RPMI7951 (cell line): ENCODE data around the gene SNX9. TPM values are rescaled to one million over a fixed set of nuclear protein-coding genes. Genes with fewer than 3 reads are reported as not detected.
A peak's percentile ranks its signal among the peaks of the same experiment; 100 is the strongest.
"Not testable (repeated sequence)": the region's sequence is repeated elsewhere in the genome, so short reads cannot be mapped to it uniquely, and the experiment has no call there.

ENCODE experiments used
- DNase-seq: peaks from one replicate; pipeline ENCODE4 v3.0.0-alpha.2; 2012; ENCODE audit warnings: low read depth
- total RNA-seq: library from RNA; depleted of rRNA; stranded (reverse); fragments of >200 nt; shearing (Covaris generic); gene quantifications from 2 replicates; pipeline ENCODE4 v1.2.3, GENCODE V29; 2014; rRNA removed

SNX9 gene
- 31.9 and 36.8 TPM in 2 replicates for total RNA-seq

DNA sequence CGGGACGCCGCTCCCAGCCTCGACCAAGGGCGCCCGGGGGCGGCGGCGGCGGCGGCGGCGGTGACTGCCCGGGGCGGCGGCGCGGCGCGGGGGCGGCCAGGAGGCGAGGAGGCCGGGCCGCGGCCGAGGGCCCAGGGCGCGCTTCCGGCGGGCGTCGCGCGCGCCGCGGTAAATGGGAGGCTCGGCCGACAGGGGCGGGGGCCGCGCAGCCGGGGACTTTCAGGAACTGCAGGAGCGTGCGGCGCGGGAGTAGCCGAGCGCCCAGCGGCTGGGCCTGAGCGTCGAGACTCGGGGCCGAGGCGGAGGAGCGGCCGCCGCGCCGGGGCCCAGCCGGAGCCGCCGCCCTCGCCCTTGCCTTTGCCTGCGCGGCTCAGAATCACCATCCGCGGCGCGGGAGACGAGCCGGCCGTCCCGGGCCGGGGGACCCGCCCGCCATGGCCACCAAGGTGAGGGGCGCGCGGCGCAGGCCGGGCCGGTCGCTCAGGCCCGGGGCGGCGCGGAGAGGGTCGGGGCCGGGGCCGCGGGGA is at the start of gene SNX9:
TSS of gene SNX9 (plus strand) at position 246 of the 527 bp plus-strand sequence. CDS start at position 435, 189 bp downstream.
- DNase-seq = peak; percentile 80

DNA sequence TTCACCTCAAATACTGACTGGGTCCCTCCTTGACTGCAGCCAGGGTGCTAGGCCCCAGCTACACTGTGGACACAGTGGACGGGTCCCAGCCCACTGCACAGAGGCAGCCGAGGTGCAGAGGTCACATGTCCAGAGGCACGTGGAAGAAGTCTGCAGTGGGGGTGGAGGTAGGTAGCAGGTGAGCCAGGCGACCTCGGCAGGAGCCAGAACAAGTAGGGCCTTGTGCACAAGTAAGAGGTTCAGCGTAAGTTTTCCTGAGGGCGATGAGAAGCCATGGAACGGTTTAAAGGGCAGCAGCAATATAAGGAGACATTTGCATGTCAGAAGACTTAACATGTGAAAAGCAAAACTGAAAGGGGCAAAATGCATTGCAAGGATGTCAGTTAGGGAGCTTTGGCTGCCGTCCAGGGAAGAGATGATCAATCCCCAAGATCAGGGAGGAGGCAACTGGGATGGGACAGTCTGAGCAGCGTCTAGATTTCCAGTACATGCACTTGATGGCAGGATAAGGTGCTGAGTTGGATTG is 49.7 kb upstream of the SNX9 start:
- DNase-seq = no peak

DNA sequence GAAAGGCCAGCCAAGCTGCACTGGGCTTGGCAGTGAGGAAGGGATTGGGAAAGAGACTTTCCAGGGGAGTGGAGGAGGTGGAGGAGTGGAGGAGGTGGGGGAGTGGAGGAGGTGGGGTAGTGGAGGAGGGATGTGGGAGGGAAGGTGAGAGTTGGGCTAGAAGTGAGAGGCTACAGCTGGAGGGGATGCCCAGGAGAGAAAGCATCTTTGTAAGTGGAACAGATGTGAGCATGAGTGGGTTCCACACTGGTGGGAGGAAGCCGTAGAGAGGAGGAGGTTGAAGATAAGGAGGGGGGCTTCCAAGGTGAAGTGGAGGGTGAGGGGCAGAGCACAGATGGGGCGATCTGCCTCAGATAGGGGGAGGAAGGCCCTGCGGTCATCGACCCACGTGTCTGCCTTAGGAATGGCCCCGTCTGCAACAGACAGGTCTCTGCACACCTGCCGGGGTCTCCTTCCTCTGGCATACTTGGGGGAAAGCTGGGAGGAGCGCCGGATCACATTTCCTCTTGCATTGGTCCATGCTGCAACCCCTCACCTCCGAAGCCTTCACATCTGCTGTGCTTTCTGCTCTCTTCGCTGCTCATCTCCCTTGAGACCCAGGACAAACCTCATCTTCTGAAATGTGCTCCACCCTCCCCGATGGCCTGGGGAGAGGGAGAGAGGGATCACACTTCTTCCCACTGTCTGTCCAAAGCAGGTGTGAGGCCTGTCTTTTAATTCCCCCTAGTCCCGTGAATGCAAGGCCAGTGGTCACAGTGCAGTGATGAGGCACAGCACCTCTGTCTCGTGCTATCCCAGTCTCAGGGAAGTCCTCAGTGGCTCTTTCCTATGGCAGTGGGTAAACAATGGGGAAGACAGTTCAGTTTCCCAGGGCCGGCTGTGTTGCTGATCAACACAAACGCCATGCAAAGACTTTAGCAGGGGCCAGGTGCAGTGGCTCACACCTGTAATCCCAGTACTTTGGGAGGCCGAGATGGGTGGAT is 48.6 kb upstream of the SNX9 start:
- DNase-seq = no peak

DNA sequence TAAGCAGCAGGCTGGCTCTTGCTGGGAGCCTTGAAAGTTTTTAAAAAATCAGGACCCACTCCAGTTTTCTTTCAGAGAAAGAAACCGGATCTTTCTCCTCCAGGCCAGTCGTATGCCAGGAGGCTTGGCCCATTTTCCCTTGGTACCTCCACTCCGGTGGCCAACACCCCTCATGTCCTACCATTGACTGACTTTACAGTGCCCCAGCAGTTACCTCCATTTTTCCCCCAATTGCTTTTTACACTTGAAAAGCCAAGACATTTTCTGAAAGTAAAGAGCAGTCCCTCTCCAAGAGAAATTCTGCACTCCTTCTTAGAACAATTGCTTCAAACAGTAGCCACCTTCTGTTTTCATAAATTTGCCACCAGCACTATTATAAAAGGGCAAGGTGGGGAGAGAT is 47.7 kb upstream of the SNX9 start:
- DNase-seq = no peak

DNA sequence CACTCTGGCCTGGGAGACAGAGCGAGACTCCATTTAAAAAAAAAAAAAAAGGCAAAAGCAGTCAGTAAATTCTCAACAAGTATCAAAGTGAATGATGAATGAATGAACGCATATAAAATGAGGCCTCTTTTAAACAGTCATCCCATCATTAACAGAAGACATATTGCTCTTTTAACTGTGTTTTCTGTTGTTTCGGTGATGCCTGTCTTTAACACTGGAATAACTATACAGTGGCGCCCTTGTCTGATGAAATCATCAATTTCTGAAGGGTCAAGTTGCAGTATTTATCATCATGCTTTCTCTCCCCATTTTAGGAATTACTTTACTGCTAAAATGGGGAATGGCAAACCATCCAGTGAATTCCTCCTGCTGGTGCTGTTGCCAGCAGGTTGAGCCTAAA is 45.7 kb upstream of the SNX9 start:
- no peak for DNase-seq

DNA sequence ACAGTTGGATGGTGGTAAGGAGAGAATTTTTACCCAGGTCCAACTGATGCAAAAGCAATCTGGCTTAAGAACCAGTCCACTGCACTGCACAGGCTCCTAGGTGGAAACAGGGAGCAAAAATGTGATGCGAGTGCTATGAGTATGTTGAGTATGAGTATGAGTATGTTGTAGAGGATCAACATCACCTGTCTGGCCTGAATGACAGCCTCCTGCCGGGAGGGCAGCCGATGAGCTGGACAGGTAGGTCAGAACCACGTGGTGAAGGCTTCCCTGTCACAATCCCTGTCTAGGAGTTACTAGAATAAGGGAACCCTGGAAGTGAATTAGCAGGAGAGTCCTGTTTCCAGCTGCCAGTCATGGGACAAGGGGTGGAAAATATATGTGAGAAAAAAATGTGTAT is 44.3 kb upstream of the SNX9 start:
- no peak for DNase-seq

DNA sequence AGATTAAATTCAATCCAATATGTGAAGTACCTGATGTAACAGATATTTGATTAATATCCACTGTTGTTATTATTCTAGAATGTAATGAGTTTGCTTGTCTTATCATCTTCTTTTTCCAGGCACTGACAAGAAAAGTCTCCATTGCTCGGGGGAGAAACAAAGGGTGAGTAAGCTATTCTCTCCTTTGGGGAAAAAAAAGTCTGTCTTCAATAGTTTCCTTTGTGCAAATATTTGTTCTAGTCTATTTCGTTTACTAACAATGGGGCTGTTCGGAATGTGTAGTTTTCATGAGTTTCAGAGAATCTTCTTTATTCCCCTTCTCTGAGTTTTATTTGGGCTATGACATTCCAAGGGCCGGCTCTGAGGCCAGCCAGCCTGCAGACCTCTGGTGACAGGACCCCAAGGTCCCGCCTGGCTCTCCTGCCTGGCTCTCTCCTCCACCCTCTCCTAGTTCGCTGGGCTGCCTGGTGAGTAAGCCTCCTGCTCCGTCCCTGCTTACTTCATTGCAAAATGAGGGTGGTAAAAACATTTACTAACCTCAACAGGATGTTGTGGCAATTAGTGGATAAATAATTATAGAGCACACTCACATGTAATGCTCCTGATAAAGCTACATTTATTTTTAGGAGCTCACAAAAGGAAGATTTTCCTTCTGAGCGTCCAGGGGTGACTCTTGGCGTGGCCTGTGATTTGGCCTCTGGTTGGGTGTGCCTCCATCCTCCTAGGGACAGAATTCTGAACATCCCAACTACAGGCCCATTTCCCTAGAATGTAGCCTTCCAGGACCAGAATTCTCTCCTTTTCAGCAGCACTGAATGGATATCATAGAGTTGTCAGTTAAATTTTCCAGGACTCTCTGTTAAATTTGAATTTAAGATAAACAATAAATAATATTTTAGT is 43.1 kb upstream of the SNX9 start:
- DNase-seq = peak; percentile 64

DNA sequence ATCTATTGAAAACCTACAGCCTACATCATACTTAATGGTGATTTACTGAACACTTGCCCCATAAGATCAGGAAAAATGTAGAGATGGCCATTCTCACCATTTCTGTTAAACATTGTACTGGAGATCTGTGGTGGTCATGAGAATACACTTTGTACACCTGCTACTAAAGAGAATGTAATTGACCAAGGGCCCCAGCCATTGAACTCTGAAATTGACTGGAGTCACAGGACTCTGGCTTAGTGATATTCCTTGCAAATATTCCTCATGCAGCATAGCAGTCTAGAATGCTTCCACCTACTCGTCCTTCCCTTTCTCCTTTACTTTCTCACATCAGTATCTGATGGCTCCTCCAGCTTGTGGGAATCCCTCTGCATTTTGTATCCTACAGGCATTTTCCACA is 37.4 kb upstream of the SNX9 start:
- no peak for DNase-seq

DNA sequence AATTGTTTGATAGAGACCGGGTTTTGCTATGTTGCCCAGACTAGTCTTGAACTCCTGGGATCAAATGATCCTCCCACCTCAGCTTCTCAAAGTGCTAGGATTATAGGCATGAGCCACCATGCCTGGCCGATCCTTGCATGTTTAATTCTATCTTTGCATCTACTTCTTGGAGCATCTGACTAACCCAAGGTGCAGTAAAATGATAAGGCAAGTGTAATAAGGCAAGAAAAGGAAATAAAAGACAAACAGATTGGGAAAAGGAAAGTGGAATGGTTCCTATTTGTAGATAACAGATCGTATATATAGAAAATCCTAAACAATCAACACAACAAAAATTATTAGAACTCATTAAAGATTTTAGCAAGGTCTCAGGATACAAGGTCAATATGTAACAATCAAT is 36.8 kb upstream of the SNX9 start:
- no peak for DNase-seq

DNA sequence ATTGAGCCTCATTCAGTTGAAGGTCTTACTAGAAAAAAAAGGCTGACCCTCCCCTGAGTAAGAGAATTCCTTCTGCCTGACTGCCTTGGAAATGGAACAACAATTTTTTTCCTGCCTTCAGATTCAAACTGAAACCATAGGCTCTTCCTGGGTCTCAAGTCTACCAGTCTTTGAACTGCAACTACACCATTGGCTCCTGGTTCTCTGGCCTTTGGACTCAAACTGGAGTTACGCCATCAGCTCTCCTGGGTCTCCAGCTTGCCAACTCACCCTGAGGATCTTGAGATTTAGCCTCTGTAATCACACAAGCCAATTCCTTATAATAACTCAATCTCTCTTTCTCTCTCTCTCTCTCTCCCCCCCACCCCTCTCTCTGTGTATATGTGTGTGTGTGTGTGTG is 36.0 kb upstream of the SNX9 start:
- DNase-seq = no peak

DNA sequence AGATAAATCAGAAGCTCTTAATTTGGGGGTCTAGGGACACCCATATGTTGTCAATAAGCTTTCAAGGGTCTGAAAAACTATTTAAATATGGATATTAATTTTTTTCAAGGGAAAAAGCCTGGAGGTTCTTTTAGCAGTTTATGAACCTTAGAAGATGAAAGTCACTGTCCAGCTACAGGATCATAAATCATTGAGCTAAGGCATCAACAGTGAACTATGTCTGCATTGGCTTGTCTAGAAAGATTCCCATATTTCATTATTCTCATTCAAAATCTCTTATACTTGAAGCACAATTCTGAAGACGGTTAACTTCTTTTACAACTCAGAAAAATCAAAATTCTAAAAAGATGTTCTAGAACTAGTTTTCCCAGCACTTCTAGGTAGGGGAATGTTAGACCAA is 34.9 kb upstream of the SNX9 start:
- DNase-seq = no peak

DNA sequence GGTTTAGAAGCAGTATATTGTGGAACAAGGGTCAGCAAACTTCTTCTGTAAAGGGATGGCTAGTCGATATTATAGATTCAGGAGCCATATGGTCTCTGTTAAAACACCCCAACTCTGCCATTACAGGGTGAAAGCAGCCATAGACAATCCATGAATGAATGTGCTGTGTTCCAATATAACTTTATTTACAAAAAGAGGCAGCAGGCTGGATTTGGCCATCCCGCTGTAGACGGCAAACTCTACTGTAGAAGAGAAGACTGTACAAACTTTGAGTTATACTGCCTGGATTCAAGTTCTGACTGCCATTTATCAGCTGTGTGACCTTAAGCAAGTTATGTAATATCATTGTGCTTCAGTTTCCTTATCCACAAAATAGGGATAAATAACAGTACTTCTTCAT is 33.7 kb upstream of the SNX9 start:
- DNase-seq = no peak

DNA sequence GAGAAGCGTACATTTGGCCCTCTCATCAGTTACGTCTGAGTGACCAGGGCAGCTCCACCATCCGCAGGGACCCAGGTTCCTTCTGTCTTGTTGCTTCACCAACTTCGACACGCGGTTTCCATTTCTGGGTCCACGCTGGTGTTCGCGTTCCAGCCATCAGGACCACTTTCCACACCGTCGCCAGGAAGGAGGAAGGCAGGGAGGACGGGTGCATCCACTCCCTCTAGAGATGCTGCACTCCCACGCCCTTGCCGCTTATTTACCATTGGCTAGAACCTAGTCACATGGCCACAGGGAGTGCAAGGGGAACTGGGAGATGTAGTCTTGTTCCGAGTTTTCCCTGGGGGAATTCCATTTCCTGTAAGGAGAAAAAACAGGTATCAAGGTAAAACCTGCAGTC is 33.2 kb upstream of the SNX9 start:
- DNase-seq = no peak

DNA sequence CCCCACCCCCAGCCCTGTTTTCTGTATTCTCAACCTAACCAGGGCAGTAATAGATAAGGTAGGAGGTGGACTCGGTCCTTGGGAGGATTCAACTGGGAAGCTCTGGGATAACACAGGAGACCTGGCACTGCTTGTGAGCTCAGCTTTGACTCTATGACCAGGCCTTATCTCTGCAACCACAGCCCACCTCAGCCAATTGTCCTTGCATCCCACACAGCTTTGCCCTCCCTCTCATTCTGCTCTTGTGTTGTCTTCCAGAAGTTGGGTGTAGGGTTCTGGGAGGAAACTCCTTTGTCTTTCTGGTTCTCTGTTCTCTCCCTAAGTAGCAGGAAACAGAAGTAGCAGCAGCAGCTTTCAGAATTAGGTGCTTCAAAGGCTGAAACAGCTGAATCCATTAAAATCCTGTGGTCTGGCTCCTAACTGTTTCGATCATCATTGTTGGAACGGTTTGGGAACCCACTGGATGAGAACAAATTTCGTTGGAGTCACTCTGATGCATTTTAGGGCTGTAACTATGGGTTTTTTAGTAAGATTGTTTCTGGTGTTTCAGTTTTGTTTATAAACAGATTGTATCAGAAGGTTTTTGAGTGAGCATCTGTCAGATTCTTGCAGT is 32.4 kb upstream of the SNX9 start:
- no peak for DNase-seq

DNA sequence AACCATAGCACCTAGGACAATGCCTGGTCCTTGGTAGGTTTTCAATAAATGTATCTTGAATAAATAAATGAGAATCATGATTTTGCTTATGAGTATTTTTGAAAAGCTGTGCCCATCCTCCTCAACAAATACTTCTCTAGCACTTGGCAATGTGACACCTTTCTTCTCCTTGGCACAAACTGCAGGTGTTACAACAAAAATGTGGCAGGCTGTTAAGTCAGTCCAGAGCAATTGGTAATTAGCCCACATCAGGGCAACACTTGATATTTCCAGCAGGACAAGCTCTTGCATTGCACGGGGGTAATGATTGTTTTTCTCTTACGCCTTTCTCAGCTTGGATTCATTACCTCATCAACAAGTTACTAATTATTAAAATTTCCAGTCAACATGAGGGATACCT is 31.6 kb upstream of the SNX9 start:
- no peak for DNase-seq

DNA sequence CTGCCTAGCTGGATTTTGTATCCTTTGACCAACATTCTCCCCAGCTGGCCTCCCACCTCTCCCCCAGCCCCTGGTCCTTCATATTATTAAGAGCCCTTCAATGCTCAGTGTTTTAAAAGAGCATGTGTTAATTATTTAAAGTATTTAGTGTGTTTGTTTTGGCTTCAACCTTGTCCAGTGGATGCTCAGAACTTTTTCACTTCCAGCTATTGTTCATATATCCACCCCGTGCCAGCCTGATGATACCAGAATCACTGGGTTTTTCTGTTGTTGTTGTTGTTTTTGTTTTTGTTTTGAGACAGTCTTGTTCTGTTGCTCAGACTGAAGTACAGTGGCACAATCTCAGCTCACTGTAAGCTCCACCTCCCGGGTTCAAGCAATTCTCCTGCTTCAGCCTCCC is 30.4 kb upstream of the SNX9 start:
- no peak for DNase-seq

DNA sequence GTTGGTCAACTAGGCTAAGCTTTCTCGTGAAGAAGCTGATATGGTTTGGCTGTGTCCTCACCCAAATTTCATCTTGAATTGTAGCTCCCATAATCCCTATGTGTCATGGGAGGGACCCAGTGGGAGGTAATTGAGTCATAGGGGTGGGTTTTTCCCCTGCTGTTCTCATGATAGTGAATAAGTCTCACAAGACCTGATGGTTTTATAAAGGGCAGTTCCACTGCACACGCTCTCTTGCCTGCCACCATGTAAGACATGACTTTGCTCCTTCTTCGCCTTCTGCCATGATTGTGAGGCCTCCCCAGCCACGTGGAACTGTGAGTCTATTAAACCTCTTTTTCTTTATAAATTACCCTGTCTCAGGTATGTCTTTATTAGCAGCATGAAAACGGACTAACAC is 29.0 kb upstream of the SNX9 start:
- not testable (repeated sequence) for DNase-seq

DNA sequence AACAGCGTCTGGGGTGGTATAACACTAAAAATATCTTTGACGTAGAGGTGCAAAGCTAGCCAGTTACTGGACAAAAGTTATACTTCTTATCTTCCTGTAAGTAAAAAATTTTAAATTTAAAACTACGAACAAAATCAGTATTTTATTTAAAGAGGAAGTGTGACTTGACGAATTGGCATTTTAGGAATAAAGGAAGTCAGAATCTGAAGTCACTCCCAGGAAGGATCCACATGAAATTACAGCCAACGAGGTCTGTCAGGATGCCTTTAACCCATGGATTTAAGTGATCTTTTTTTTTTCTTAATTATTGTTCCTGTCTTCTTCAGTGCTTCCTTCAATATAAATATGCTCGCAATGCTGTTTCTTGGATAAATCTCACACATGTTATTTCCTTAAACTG is 27.2 kb upstream of the SNX9 start:
- DNase-seq = no peak

DNA sequence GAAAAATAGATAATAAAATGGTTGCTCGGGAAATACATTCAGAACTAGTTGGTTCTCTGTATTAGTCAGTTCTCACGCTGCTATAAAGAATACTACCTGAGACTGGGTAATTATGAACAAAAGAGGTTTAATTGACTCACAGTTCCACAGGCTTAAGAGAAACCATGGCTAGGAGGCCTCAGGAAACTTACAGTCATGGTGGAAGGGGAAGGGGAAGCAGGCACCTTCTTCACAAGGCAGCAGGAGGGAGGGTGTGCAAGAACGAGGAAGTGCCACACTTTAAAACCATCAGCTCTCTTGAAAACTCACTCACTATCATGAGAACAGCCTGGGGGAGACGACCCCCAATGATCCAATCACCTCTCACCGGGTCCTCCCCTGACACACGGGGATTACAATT is 24.2 kb upstream of the SNX9 start:
- no peak for DNase-seq

DNA sequence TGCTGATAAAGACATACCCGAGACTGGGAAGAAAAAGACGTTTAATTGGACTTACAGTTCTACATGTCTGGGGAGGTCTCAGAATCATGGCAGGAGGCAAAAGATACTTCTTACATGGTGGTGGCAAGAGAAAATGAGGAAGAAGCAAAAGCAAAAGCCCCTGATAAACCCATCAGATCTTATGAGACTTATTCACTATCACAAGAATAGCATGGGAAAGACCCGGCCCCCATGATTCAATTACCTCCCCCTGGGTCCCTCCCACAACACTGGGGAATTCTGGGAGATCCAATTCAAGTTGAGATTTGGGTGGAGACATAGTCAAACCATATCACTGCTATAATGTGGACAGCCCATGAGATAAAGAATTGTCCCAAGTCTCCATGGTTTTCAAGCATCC is 23.5 kb upstream of the SNX9 start:
- DNase-seq = not testable (repeated sequence)

DNA sequence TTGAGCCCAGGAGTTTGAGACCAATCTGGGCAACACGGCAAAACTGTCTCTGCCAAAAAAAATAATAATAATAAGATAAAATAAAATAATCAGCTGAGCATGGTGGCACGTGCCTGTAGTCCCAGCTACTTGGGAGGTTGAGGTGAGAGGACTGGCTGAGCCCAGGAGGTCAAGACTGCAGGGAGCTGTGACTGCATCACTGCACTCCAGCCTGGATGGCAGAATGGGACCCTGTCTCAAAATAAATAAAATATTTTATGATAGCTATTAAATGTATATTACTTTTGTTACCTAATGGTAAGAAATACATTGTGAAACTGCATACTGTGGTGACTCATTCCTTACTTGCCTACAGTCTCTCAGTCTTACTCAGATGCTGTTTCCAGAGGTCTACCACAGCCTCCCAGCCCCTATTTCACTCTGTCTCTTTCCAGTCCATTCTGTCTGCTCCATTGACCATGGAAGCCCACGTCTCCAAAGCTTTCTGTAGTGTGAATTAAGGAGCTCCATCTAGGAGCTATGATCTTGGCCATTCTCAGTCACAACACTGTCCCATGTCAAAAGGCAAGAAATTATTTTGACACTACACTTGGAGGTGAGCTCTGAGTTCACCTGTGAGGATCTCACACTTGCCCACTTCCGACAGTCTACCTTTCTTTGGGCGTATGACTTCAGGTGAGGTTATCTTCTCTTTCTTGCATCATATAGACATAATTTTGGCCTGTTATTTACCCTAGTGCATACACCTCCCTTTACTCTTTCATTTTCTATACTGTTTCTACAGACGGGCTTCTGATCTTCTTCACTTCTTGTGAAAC is 22.4 kb upstream of the SNX9 start:
- DNase-seq = peak; percentile 46
